Measurements from ENCODE around the gene EFCAB8. TPM values are rescaled to one million over a fixed set of nuclear protein-coding genes. Genes with fewer than 3 reads are reported as not detected.

EFCAB8 gene
- total and polyA plus RNA-seq, 11 donors: 0.03 to 0.29 (median 0.08) TPM; not detected in 8

GRCh38 chr20:32925481-32926196, 66.9 kb downstream of the EFCAB8 start:
- no peak for DNase-seq
- intact Hi-C loops (cut with DNase I): no loop called here
- TF ChIP-seq, protein P1, sequence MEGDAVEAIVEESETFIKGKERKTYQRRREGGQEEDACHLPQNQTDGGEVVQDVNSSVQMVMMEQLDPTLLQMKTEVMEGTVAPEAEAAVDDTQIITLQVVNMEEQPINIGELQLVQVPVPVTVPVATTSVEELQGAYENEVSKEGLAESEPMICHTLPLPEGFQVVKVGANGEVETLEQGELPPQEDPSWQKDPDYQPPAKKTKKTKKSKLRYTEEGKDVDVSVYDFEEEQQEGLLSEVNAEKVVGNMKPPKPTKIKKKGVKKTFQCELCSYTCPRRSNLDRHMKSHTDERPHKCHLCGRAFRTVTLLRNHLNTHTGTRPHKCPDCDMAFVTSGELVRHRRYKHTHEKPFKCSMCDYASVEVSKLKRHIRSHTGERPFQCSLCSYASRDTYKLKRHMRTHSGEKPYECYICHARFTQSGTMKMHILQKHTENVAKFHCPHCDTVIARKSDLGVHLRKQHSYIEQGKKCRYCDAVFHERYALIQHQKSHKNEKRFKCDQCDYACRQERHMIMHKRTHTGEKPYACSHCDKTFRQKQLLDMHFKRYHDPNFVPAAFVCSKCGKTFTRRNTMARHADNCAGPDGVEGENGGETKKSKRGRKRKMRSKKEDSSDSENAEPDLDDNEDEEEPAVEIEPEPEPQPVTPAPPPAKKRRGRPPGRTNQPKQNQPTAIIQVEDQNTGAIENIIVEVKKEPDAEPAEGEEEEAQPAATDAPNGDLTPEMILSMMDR (IDR thresholded peaks at IDR 0.05): no peak
- no peak for TF ChIP-seq POLR2A (IDR thresholded peaks at IDR 0.05)
- H3K36me3 ChIP-seq: no peaks in the 10 kb centered on the region
- peaks cover 0 to 3% (median 0%) of the 10 kb centered on the region in 9 donors for H3K27me3 ChIP-seq
- H3K9me3 ChIP-seq: no peaks in the 10 kb centered on the region
- WGBS, 4 donors: 86 to 89% (median 87%) methylated on average over 14 to 17 of the region's 17 CpGs
- H3K27ac ChIP-seq: no peak overlapping the region
- ATAC-seq: no peak
- no peaks in the 10 kb centered on the region for H3K4me1 ChIP-seq
- H3K4me3 ChIP-seq: no peak overlapping the region

DNA sequence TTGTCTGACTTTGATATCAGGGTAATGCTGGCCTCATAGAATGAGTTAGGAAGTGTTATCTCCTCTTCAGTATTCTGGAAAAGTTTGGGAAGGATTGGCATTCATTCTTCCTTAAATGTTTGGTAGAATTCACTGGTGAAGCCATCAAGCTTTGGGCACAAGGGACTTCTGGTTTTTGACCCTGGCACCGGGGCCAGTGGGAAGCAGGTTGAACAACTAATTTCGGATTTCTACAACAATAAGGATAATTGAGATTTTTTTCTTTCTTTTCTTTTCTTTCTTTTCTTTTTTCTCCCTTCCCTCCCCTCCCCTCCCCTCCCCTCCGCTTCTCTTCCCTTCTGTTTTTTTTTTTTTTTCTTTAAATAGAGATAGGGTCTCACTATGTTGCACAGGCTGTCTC, 70.4 kb downstream of the EFCAB8 start:
- H3K36me3 ChIP-seq: no peaks in the 10 kb centered on the region
- intact Hi-C loops (cut with DNase I): no loop called here
- no peaks in the 10 kb centered on the region for H3K4me1 ChIP-seq
- WGBS, 4 donors: 84 to 90% (median 85%) methylated on average over 3 of the region's 3 CpGs
- ATAC-seq: no peak
- DNase-seq: no peak
- TF ChIP-seq, protein P1 (IDR thresholded peaks at IDR 0.05): no peak
- TF ChIP-seq POLR2A (IDR thresholded peaks at IDR 0.05): no peak
- H3K4me3 ChIP-seq: no peak overlapping the region
- no peak overlapping the region for H3K27ac ChIP-seq
- H3K9me3 ChIP-seq: no peaks in the 10 kb centered on the region
- H3K27me3 ChIP-seq: peaks cover 0 to 3% (median 0%) of the 10 kb centered on the region in 9 donors

DNA sequence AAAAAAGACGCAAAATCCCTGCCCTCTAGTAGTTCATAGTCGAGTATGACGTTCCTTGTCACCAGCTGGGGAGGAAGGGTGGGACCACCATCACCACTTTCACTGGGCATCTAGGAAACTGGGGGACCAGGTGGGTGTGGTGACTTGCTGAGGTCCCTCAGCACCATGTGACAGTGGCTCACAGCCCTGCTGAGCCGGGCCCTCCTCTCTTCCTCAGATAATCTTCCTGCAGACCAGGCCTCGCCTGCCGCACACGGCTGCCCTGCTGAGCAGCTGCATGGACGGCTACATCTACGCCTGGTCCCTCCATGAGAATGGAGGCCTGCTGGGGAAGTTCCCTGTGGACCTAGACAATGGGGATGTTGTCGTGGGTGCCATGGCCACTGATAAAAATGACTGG, 71.5 kb downstream of the EFCAB8 start:
- H3K27ac ChIP-seq: no peak overlapping the region
- no peak for TF ChIP-seq POLR2A (IDR thresholded peaks at IDR 0.05)
- TF ChIP-seq, protein P1 (IDR thresholded peaks at IDR 0.05): no peak
- H3K4me3 ChIP-seq: no peak overlapping the region
- intact Hi-C loops (cut with DNase I): no loop called here
- DNase-seq (no peak), ATAC-seq (no peak)
- H3K9me3 ChIP-seq: no peaks in the 10 kb centered on the region
- H3K36me3 ChIP-seq: no peaks in the 10 kb centered on the region
- WGBS, 4 donors: 70 to 85% (median 80%) methylated on average over 10 of the region's 10 CpGs
- H3K27me3 ChIP-seq: peaks cover 0 to 3% (median 0%) of the 10 kb centered on the region in 9 donors
- no peaks in the 10 kb centered on the region for H3K4me1 ChIP-seq

- DNase-seq (no peak), ATAC-seq (no peak)
- H3K36me3 ChIP-seq: no peaks in the 10 kb centered on the region
- no peaks in the 10 kb centered on the region for H3K4me1 ChIP-seq
- H3K4me3 ChIP-seq: no peak overlapping the region
- no peak overlapping the region for H3K27ac ChIP-seq
- intact Hi-C loops (cut with DNase I): no loop called here
- no peak for TF ChIP-seq POLR2A (IDR thresholded peaks at IDR 0.05)
- TF ChIP-seq, protein P1 (IDR thresholded peaks at IDR 0.05): no peak
- 61 to 84% (median 67%) methylated on average over 5 of the region's 5 CpGs for WGBS, 4 donors
- H3K27me3 ChIP-seq: peaks cover 0 to 3% (median 0%) of the 10 kb centered on the region in 9 donors
- no peaks in the 10 kb centered on the region for H3K9me3 ChIP-seq
Measured at GRCh38 chr20:32930701-32931100, 72.0 kb downstream of the EFCAB8 start.

Measured in heart left ventricle (tissue), 16 donors.